Fibroblast of skin of right biceps (primary cell): ENCODE measurements around the gene ARHGEF19.
"Not testable (repeated sequence)": the region's sequence is repeated elsewhere in the genome, so short reads cannot be mapped to it uniquely, and the experiment has no call there.

ENCODE experiments used
- DNase-seq: peaks from one replicate; pipeline ENCODE4 v3.0.0-alpha.2; 2013

The ARHGEF19 gene

DNA sequence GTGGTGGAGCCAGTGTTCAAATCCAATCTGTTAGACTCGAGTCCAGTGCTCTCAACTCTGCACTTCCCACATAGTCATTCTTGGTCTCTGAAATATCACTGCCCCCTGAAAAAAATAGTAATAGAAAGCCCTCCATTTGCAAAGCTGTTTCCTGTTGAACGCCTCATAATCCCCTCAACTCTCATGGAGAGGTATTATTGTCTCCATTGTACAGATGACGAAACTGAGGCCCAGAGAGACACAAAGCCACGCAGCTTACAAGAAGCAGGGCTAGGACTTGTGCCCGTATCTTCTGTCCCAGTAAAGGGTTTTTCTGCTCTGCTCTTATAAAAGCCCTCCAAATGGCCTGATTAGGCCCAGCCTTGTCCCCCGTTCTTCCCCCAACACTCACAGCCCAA lies 6.2 kb upstream of the ARHGEF19 start:
- DNase-seq: no peak

DNA sequence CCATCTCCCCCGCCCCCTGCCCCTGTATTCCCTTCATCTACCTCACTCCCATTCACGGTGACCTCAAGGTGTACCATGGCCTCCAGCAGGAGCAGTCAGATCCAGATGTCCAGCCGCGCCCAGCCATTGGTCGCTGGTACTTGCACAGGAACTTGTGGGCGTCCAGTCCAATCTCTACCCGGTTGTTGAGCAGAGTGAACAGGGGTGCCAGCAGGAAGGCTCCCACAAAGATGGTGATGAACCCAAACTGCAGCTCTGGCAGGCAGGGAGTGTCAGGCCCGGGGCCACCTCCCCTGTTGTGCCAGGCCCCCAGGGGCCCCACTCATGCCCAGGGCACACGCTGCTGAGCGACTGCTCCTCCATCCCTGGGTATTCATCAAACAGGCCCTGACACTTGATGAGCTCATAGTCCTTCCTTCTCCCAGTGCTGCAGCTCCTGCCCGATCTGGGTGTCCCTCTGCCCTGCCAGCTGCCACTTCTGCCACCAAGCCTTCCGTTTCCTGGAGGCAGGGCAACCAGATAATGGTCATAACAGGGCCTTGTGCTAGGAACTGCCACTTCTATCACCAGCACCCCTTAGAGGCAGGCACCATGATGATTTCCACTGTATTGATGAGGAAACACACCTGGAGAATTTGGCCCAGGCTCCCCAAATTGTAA lies 5.7 kb upstream of the ARHGEF19 start:
- DNase-seq: no peak

DNA sequence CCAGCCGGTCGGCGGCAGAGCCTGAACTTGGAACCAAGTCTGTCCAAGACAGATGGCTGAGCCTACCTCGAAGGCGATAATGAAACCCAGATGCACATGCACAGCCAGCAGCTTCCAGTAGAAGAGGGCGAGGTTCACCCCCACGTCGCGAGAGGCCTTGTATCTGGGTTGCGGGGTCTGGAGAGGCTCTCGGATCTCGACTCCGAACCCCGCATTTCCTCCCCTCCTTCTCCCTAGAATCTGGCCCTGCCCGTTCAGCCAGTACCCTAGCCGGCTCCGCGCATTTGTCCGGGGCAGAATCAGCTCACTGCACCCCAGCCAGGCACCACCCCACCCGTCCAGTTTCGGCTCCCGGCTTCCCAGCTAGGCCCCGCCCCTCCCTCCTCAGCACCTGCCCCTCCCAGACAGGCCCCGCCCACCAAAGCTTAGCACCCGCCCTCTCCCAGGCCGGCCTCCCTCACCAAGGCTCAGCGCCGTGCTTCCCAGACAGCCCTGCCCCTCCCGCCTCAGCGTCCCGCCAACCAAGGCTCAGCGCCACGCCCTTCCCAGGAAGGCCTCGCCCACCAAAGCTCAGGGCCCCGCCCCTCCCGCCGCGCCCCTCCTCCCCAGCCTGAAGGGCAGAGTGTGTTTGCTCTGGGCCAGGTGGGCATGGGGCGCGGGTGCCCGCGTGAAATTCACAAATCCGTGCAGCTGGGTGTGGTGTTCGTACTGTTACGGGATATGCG lies 4.8 kb upstream of the ARHGEF19 start:
- peak; percentile 97 for DNase-seq

DNA sequence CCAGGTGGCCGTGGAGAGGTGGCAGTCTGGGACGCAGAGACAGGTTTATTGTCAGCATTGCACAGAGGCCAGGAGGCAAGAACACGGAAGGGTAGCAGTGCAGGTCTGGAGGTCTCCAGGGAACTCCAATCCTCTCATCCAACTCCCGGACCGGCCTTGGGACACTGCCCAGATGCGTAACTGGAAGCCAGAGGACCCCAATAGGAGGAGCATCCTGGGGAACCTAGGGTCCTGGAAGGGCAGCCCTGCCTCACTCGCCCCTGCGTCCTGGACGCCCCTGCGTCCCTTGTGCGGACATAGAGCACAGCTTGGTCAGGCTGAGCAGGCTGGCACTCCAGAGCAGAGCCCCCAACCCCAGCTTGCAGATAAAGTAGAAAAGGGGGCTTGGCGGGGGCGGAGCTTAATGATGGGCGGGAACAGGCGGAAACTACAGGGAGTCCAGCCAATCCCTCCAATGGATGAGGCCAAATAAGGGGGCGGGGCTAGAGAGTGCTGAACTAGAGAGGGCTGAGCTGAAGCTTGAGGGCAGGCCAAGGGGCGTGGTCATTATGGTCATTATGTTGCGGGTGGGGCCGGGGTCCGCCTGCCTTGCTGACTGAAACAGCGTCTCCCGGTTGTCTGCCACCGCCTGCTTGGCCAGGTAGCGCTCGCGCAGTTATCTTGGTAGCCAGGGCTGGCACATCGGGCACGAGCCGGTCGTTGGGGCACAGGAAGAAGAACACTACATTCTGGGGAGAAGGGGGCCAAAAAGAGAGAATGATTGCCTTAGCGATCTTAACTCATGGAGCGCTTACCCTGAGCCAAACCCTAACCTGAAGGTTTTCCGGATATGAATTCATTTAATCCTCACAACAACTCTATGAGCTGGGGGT lies 3.7 kb upstream of the ARHGEF19 start:
- peak; percentile 80 for DNase-seq

DNA sequence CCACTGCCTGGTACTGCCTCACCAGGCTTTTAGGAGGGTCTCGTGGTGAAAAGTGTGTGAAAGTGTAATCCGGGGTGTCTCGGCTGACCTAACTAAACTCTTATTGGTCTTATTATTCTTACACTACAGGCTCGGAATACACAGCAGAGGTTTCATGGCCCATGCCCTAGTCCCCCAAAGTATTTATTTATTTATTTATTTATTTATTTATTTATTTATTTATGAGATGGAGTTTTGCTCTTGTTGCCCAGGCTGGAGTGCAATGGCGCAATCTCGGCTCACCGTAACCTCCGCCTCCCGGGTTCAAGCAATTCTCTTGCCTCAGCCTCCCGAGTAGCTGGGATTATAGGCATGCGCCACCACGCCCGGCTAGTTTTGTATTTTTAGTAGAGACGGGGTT lies 2.8 kb upstream of the ARHGEF19 start:
- not testable (repeated sequence) for DNase-seq

DNA sequence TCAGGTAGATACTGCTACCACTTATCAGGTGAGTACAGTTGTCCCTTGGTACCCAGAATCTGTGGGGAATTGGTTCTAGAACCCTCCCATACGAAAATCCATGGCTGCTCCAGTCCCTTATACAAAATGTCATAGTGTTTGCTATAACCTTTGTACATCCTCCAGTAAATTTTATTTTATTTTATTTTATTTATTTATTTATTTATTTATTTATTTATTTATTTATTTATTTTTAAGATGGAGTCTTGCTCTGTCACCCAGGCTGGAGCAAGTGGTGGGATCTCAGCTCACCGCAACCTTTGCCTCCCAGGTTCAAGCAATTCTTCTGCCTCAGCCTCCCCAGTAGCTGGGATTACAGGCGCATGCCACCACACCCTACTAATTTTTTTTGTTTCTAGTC lies 1.1 kb upstream of the ARHGEF19 start:
- not testable (repeated sequence) for DNase-seq

DNA sequence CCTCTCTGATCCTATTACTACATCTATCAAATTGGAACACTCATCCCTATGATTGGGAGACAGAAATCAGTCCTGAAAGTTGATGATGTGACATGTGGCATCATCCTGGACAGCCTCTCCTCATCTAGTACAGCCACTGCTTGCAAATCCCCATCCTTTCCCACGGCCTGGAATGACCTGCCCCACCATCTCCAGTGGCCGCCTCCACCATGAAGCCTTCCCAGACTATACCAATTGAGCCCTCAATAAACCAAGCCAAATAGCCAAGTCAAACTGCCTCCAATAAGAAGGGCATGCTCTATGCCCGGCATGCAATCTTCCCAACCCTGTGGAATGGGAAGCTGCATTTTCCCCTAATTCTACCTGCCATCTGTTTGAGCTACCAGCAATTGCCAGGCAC lies 561 bp upstream of the ARHGEF19 start:
- DNase-seq: no peak

DNA sequence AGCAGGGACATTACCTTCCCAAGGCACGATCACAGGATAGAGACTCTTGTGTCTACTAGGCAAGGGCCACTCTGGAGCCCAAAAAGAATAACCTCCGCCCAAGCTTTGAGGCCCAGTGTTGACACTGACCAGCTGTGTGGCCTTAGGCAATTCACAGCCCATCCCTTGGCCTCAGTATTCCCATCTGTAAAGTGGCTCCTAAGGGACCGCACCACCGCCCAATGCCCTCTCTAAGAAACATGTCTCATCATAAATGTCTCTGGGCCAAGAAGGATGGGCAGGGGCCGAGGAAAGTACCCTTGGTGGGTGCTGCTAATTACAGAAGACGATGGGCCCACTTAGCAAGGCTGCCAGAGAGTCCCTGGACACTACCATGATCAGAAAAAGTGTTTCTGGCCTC lies 628 bp downstream of the ARHGEF19 start:
- no peak for DNase-seq

DNA sequence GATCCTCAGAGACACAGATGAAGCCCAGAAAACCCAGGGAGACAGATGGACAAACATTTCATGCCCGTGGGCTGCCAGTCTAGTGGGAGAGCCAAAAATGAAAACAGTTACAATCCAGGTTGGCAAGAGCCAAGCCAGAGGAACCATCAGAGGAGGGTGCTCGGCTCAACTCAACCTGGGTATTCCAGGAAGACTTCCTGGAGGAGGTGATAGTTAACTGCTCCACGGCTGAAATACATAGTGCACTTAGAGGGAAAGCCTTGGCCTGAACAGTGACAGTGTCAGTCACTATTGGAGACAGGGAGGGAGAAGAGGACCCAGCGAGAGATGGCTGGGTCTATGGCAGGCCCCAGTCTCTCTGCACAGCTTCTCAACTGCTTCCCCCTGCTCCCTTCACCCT lies 1.9 kb downstream of the ARHGEF19 start:
- DNase-seq: no peak

DNA sequence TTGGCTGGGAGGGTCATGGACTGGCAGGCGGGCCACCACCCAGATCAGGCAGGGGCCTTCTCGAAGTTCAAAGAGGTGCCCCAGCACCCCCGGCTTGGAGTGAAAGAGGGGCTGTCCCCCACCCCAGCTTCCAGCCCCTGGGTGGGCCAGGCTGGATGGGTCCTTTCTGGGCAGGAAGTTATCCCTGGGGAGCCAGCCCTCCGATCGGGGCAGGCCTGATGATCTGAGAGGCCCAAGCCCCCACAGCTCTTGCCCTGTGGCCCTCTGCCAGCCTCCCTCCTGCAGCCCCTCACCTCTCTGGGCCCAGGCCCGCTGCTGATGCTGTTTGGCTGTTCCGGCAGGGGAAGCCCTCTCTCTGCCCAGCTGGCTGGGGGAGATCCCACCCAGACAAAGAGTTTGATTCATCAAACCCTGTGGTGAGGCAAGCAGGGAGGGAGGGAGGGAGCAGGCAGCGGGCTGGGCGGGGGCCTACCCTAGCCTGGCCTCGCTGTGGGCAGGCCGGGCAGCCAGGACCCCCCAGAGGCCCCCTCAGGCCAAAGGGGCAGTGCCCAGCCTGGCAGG lies 2.5 kb downstream of the ARHGEF19 start:
- no peak for DNase-seq

DNA sequence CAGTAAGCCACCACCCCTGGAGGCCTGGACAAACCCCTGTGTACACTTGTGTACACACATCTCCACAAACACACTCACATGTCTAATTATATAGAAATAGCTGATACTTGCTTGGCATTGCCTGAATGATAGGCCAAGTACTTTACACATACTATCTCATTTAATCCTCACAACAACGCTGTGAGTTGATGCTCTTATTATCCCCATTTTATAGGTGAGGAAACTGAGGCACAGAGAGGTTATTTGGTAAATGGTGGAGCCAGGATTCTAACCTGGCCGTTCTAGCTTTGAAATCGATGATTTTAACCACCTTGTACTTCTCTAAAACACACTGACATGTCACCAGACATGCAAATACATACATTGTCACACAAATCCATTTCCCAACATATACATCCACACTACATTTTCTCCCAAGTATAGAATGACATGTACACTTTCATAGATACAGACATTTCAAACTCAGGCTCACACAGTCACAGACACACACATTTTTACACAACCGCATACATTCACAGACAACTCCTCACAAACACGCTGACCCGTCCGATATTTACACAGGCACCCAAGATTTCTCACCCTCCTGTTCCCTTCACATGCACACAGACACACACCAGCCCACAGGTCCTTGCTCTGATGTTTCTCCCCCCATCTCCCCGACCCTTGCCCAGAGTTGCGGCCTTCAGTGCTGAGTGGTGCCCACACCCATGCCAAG lies 3.2 kb downstream of the ARHGEF19 start:
- no peak for DNase-seq

DNA sequence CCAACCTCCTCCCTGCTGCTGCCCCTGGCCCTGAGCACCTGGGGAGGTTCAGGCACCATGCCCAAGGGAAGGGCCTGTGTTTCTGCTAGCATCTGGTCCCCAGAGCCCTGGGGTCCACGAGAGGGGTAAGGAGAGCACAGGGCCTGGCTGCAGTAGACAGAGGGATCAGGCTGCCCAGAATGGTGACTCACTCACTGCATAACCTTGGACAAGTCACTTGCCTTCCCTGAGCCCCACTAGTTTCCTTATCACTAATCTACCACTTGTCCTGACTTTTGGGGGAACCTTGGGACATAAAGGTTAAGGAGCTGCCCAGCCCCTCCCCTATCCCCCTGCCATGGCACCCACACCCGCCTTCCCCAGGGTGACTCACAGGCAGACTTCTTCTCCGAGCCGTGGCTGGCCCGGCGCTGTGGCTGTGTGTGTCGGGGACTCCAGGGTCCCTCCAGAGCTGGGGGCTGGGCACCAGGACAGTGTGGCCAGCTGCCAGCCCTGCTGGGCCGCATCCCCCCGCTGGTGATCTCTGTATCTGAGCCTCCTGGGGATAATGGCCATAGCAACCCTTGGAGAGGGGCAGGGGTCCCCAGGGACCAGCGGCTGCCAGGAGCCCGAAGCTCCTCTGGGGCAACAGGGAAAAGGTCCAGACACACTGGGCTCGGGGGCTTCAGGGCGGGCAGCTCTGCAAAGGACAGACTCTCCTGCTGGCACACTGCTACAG lies 4.0 kb downstream of the ARHGEF19 start:
- DNase-seq: no peak

DNA sequence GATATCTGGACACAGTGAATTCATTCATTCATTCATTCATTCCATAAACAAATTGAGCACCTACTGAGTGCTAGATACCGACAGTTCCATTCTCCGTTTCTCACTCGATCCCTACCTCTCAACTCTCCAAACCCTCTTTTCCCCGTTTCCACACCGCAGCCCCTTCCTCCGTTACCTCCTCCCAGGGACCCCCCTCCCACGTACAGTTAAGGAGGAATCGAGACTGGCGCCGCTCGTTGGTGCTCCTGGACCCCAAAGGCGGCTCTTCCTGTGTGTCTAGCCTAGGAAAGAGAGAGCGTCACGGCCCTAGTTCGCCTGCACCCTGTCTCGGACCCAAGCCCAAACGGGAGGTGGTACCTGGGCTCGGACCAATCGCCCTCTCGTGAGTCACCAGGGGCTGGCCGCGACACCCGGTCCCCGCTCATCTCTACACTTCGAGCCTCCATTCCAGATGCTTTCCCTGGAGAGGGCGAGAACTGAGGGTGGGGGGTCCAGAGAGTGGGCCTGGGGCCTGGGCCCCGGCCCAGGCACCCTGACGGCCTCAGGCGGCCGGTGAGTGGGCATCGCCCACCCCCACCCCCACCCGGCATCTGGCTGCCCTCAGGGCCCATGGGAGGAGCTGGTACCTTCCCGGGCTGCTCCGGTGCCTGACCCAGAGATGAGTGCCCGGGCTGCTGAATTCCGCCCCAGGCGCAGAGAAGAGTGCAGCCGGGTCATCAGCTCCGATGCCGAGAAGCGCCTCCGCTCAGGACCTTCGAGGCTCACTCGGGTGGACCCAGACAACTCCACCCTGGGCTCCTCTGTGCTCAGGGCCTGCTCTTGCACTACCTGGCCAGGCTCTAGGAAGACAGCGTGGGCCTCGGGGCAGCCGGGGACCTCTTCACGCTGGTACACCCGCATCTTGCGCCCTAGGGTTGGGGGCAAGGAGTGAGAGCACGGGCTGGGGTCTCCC lies 4.9 kb downstream of the ARHGEF19 start:
- peak; percentile 39 for DNase-seq

DNA sequence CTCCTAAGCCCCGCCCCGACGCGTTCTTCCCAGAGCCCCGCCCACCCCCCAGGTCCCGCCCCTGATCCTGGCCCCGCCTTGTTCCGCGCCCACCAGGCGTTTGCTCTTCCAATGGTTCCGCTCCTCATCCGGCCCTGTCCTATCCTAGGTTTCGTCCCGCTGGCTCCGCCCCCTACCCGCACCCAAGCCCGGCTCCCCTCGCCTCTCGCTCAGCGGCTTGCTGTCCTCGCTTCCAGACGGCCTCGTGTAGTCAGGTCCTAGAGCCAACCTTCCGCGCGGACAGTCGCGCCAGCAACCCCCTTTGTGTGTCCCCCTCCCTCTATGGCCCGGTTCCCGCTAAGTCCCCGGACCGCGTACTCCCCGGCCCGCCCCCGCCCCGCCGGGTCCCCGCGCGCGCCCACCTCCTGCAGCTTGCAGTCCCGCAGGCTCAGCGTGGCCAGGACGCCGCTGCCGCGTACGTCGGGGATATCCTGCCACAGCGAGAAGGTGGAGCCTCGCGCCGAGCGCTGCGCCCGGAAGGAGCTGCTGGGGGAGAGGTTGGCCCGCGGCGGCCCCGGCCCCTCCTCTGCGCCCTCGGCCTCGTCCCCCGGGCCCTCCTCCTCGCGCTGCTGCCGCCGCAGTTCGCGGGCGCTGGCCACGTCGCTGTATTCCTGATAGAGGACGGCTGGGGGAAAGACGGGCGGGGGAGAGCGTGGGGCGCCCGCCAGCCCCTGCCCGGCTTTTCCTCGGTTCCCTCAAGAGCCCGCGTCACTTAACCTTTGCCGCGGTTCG lies 5.7 kb downstream of the ARHGEF19 start:
- DNase-seq: peak; percentile 99

DNA sequence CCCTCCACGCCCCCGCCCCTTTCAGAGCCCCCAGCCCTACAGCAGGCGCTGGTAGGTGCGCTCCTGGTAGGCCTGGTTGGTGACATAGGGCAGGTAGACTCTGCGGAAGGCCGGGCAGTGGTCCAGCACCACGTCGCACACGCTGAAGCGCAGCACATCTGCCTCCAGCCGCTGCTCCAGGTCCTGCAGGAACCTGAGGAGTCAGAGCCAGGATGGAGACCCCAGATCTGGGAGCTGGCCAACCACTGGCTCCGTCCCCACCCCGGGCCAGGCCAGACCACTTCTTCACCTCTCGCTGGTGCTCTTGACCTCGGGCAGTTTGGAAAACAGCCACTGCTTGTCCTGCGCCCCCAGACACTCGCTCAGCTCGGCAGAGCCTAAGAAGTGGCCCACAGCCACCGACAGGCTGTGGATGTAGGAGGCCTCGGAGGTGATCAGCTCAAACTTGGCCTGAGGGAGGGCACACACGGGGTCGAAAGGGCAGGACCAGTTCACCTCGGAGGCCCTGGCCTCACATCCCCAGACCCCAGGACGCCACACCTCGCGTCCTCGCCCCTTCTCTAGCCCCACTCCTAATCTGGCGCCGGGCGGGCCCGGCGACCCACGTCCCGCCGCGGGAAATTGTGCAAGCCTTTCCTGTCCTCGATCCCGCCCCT lies 6.4 kb downstream of the ARHGEF19 start:
- DNase-seq: no peak

DNA sequence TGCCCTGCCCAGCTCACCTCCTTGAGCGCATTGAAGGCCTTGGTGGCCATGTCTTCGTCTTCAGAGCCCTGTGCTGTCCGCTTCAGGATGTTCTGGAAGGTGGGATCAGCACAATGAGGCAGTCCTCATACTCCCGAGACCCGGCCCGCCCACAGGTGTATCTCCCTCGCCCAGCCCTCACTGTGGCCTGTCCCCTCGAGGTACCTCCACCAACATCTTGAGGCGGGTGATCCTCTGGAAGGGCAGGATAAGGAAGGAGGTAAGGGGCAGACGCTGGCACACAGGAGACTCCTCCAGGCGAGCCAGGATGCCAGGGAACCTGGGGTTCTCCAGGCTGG lies 7.1 kb downstream of the ARHGEF19 start:
- DNase-seq: no peak

DNA sequence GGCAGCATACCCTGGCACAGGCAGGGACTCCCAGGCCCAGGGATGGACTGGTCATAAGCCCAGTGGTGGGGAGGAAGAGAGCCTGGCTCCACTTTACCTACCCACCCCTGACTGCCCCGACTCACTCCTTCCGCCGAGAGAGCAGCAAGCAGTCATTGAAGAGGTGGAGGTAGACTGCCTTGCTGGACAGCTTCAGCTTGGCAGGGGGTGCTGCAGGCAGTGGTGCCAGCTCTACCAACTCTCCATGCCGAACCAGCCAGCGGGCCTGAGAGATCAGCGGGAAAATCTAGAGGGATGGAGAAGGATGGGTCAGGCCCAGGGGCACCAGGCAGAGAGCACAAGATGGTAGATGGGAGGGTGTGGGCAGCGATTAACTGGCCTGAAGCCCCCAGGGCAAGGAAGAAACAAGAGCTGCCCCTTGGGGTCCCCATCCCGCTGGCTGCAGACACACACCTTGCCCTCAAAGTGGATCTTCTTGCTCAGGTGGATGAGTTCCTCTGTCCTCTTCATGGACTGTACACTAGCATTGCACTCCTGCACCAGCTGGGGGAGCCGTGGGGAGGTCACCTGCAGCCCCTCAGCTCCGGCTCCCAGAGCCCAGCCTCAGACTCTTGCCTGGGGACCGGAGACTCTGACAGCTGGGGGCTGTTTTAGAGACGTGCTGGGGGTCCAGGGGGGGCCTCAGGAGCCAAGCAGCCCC lies 7.7 kb downstream of the ARHGEF19 start:
- no peak for DNase-seq

DNA sequence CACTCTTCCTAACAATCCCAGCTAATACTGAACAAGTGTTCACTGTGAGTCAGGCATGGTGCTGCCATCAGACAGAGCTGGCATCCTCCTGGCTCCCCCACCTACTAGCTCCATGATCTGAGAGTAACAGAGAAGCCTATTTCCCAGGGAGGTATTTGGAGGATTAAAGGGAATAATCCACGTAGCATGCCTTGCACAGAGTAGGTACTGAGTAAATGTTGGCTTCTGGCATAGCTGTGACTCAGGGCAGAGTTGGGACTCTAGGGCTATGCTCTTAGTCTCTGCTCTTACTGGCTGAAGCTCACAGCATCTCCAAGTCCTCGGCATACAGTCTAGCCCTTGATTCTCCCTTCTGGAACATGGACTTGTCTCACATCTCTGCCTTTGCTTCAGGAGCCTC lies 8.2 kb downstream of the ARHGEF19 start:
- no peak for DNase-seq

DNA sequence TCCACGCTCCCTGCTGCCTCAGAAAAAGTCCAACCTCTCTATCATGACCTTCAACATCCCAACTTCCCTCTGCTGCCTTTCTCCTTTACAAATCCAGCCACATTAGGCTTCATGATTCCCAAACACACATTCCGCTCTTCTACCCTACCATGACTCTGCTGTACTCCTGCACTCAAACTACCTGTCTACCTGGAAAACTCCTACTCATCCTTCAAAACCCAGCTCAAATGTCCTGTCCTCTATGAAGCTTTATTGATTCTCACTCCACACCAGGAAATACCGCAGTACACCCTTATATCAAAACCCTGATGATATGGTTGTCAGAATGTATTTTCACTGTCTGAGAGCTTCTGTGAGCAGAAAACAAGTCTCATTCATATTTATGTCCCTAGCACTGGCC lies 8.9 kb downstream of the ARHGEF19 start:
- no peak for DNase-seq
